Endothelial cell of umbilical vein (primary cell): ENCODE measurements around the gene ACTL6A. TPM values are rescaled to one million over a fixed set of nuclear protein-coding genes. Genes with fewer than 3 reads are reported as not detected.

Experiments used
- Bru-seq: library from RNA; stranded (reverse); fragments of 400-500 nt; gene quantifications from one replicate; lab custom pipeline; 2021; lab: Mats Ljungman, UMichigan
- BruChase-seq, 2 experiments: library from RNA; stranded (reverse); fragments of 400-500 nt; gene quantifications; one replicate each; lab custom pipeline; 2021; lab: Mats Ljungman, UMichigan
- BruUV-seq: library from RNA; stranded (reverse); fragments of 400-500 nt; replicated peaks from 2 replicates; lab custom pipeline; 2021; lab: Mats Ljungman, UMichigan
- CTCF ChIA-PET: fragments of 300-600, 350-600 bp; sonication (Branson Sonifier 250); formaldehyde crosslinking; loops from one replicate; lab custom pipeline; 2021; ENCODE audit warnings: antibody characterized with exemption, inconsistent platforms; lab: Charles Lee
- POLR2A ChIA-PET: fragments of 300-600, 350-600 bp; sonication (Branson Sonifier 250); formaldehyde crosslinking; loops from one replicate; lab custom pipeline; 2021; ENCODE audit warnings: antibody characterized with exemption, inconsistent platforms; lab: Charles Lee
- DNase-seq: peaks from one replicate; pipeline ENCODE4 v3.0.0-alpha.2; 2011; ENCODE audit warnings: low read depth, low spot score
- FAIRE-seq: peaks from 2 replicates; lab custom pipeline; 2011; peaks lifted over from hg19 to GRCh38; lab: Jason Lieb, UNC
- H2AFZ ChIP-seq: 2 replicates; pipeline ENCODE4 v1.6.0; 2012; ENCODE audit warnings: low read depth, low read length, control low read depth, inconsistent platforms
- H3K27ac ChIP-seq: 2 replicates; pipeline ENCODE4 v1.5.1; 2011; ENCODE audit warnings: low read depth, mild to moderate bottlenecking, control low read depth, low read length, moderate library complexity; ENCODE audit not compliant: insufficient read depth
- H3K27me3 ChIP-seq, 2 experiments: 2 replicates each; pipeline versions ENCODE4 v1.6.0 to v1.6.1; 2011; ENCODE audit warnings: low read length in 2 of 2, mixed read lengths in 1 of 2; ENCODE audit not compliant: control insufficient read depth in 2 of 2, insufficient read depth in 2 of 2
- H3K36me3 ChIP-seq, 2 experiments: 2 replicates in 1 of 2; 3 replicates in 1 of 2; pipeline ENCODE4 v1.5.1; 2011; ENCODE audit warnings: low read length in 2 of 2, mild to moderate bottlenecking in 1 of 2, moderate library complexity in 1 of 2; ENCODE audit not compliant: control insufficient read depth in 2 of 2, insufficient read depth in 2 of 2; ENCODE audit errors: extremely low read depth in 1 of 2
- H3K4me1 ChIP-seq: 3 replicates; pipeline ENCODE4 v1.5.1; 2011; ENCODE audit warnings: mild to moderate bottlenecking, low read length; ENCODE audit not compliant: control insufficient read depth, insufficient read depth; ENCODE audit errors: extremely low read depth
- H3K4me2 ChIP-seq: 2 replicates; pipeline ENCODE4 v1.6.1; 2011; ENCODE audit warnings: low read length, control low read depth, mixed read lengths; ENCODE audit not compliant: insufficient read depth
- H3K4me3 ChIP-seq, 3 experiments: fragments of 200-600 bp in 1 of 3; sonication (generic), shearing (Covaris generic) in 1 of 3; replicated peaks in 1 of 3; 2 replicates each; pipeline ENCODE4 v1.5.1; 2011 to 2016; ENCODE audit warnings: control low read depth in 3 of 3, low read length in 3 of 3, mild to moderate bottlenecking in 2 of 3, inconsistent platforms in 1 of 3, low read depth in 1 of 3, moderate library complexity in 1 of 3; ENCODE audit not compliant: insufficient read depth in 1 of 3
- H3K79me2 ChIP-seq: 2 replicates; pipeline ENCODE4 v1.6.0; 2012; ENCODE audit warnings: low read length, inconsistent platforms; ENCODE audit not compliant: control insufficient read depth, insufficient read depth
- H3K9ac ChIP-seq: replicated peaks from 2 replicates; pipeline ENCODE3; 2011; ENCODE audit warnings: low read length, control low read depth; ENCODE audit not compliant: insufficient read depth; ENCODE audit errors: extremely low read depth
- H3K9me1 ChIP-seq: replicated peaks from 3 replicates; pipeline ENCODE4 v1.6.0; 2011; ENCODE audit warnings: mild to moderate bottlenecking, low read length; ENCODE audit not compliant: control insufficient read depth, insufficient read depth; ENCODE audit errors: extremely low read depth
- H3K9me3 ChIP-seq: replicated peaks from 2 replicates; pipeline ENCODE4 v1.5.1; 2012; ENCODE audit warnings: low read length, inconsistent platforms; ENCODE audit not compliant: control insufficient read depth, insufficient read depth
- H4K20me1 ChIP-seq: replicated peaks from 2 replicates; pipeline ENCODE3; 2011; ENCODE audit warnings: mild to moderate bottlenecking, low read length; ENCODE audit not compliant: control insufficient read depth, insufficient read depth; ENCODE audit errors: extremely low read depth
- EZH2 ChIP-seq: IDR thresholded peaks from 2 replicates; pipeline ENCODE4 v1.6.1; 2012; ENCODE audit warnings: borderline replicate concordance, low read depth, mild to moderate bottlenecking, moderate library complexity, low read length, inconsistent platforms; ENCODE audit not compliant: severe bottlenecking
- GATA2 ChIP-seq: IDR thresholded peaks from 2 replicates; pipeline ENCODE4 v1.7.0; 2011; ENCODE audit warnings: low read depth, mild to moderate bottlenecking, moderate library complexity, mixed read lengths, low read length; ENCODE audit not compliant: insufficient read length, insufficient read depth
- JUN ChIP-seq: IDR thresholded peaks from 2 replicates; pipeline ENCODE4 v1.6.1; 2011; ENCODE audit warnings: borderline replicate concordance, low read depth; ENCODE audit not compliant: insufficient read length, insufficient read depth
- POLR2A ChIP-seq: IDR thresholded peaks from 2 replicates; pipeline ENCODE4 v1.6.1; 2012; ENCODE audit warnings: low read depth, mild to moderate bottlenecking, control low read depth, low read length
- POLR2AphosphoS5 ChIP-seq: IDR thresholded peaks from 2 replicates; pipeline ENCODE4 v1.6.1; 2012; ENCODE audit warnings: low read depth, mild to moderate bottlenecking, control low read depth, low read length, moderate library complexity; ENCODE audit not compliant: insufficient read depth
- dilution Hi-C: fragments of 300-500 bp; cut with MboI; formaldehyde crosslinking; loops from one replicate; pipeline ENCODE4 v1.15.0; 2019; ENCODE audit warnings: low sequenced_read_pairs; ENCODE audit not compliant: extremely low pct_ligation_motif_present
- intact Hi-C: fragments of 100-400 bp; cut with micrococcal nuclease; formaldehyde crosslinking; loops from one replicate; pipeline ENCODE4 v1.10.0; 2022
- long read RNA-seq: library from polyadenylated mRNA; stranded (forward); transcript quantifications from one replicate; pipeline ENCODE4 v2.0.0, GENCODE V29; 2021
- polyA minus RNA-seq, 3 experiments: library from RNA; depleted of rRNA, polyadenylated mRNA; stranded (reverse); fragments of >200 nt; gene quantifications; 1 replicate in 1 of 3; 2 replicates in 2 of 3; pipeline ENCODE4 v1.2.3, GENCODE V29; 2011
- polyA plus RNA-seq, 4 experiments: library from polyadenylated mRNA; depleted of rRNA in 3 of 4; stranded (reverse) in 3 of 4; unstranded in 1 of 4; fragments of >200 nt; gene quantifications; 2 replicates each; pipeline versions ENCODE4 v1.2.1 to v1.2.3, GENCODE V29; 2011 to 2012; ENCODE audit warnings: missing spikeins in 1 of 4
- total RNA-seq: library from RNA; stranded (reverse); gene quantifications from 2 replicates; pipeline ENCODE4 v1.2.3, GENCODE V29; 2021
- TF ChIP-seq, protein P1 (sequence below), 2 donors: IDR thresholded peaks; 1 replicate in 1 of 2; 2 replicates in 1 of 2; pipeline ENCODE4 v1.5.1; 2011; ENCODE audit warnings: low read length in 2 of 2, mild to moderate bottlenecking in 2 of 2, moderate library complexity in 2 of 2, control low read depth in 1 of 2, inconsistent platforms in 1 of 2, low read depth in 1 of 2; ENCODE audit not compliant: insufficient read depth in 1 of 2; ENCODE audit errors: extremely low read depth in 1 of 2
- TF ChIP-seq, protein P2 (sequence below): IDR thresholded peaks from 2 replicates; pipeline ENCODE4 v1.6.1; 2011; ENCODE audit not compliant: insufficient read depth, insufficient read length

ACTL6A gene
- 63.1 and 68.3 TPM in 2 replicates for total RNA-seq
- polyA plus RNA-seq: 55.1 and 96.2 TPM in 2 replicates
- 62.0 and 82.6 TPM in 2 replicates for polyA plus RNA-seq (2011; cell fraction: cytosol; rRNA removed)
- 65.4 and 105 TPM in 2 replicates for polyA plus RNA-seq (2011; cell fraction: nucleus; rRNA removed)
- 56.9 and 72.9 TPM in 2 replicates for polyA plus RNA-seq (2012)
- 49.1 and 51.6 TPM in 2 replicates for polyA minus RNA-seq
- polyA minus RNA-seq (2011; cell fraction: cytosol; rRNA and poly(A)+ RNA removed): 57.5 TPM
- polyA minus RNA-seq (2011; cell fraction: nucleus; rRNA and poly(A)+ RNA removed): 22.0 and 39.5 TPM in 2 replicates
- Bru-seq, nascent RNA: percentile 78 among the genes with signal in this experiment
- percentile 85 among the genes with signal in this experiment for BruChase-seq, experiment 1, labeled RNA remaining after a 6-hour chase
- percentile 70 among the genes with signal in this experiment for BruChase-seq, experiment 2, labeled RNA remaining after a 2-hour chase
- long read RNA-seq, transcript ACTL6A-202 (14 exons, 1,901 nt): major isoform, 186 of 244 reads
- long read RNA-seq, transcript ACTL6A-203 (14 exons, 1,750 nt): minor isoform, 37 of 244 reads
- long read RNA-seq, partial matches to known transcripts: 6 of 244 reads
- long read RNA-seq, other reads (novel, unspliced or antisense): 15 of 244 reads

DNA sequence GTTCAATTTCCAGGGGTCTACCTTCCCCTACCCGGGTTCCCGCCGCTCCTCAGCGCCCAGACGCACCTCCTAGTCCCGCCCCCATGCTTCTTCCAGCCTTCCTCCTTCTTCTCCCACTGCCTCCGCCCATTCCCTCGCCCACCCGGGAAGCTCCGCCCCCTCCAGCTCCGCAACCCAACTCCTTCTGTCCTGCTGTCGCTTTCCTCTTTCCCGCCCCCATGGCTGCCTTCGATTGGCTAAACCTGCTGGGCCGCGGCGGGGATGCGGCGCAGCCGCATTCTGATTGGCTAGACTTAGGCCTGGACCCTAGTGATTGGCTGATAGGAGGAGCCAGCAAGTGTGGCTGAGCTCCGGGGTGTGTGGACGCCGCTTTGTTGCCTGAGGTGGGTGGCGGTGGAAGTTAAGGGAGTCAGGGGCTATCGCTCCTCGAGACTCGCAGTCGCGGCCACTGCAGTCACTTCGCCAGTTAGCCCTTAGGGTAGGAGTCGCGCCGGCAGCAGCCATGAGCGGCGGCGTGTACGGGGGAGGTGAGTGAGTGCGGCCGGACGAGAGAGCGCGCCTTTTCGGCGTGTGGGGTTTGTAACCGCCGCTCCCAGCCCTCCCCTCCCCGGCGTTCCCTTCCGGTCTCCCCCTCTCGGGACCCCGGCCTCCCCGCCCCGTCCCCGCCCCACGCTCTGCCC lies at the start of gene ACTL6A:
ACTL6A (plus strand) TSS at position 336 of the 680 bp plus-strand sequence; CDS start at position 503, 167 bp downstream.
- DNase-seq (peak; percentile 100), FAIRE-seq (peak; percentile 94)
- intact Hi-C loops (loop anchor here (1.0 to 2.0 kb wide), 6 partner anchors 42 to 494 kb away; partner anchors contain the start of genes GNB4, MFN1, MRPL47 and NDUFB5), dilution Hi-C loops (no loop called here)
- Histone ChIP-seq H3K9me3 (no peaks in the 10 kb centered on the region), H3K27me3 (no peaks in the 10 kb centered on the region), H3K9me1 (no peaks in the 10 kb centered on the region), H3K27ac (peak within 1 kb of the TSS; percentile 25), H2AFZ (peak within 1 kb of the TSS; percentile 83), H3K9ac (peak within 1 kb of the TSS; percentile 64), H3K4me2 (peak within 1 kb of the TSS; percentile 88), H3K36me3 (no peaks in the 10 kb centered on the region), H3K4me3 (peak within 1 kb of the TSS; percentile 55 to 75 (median 70)), H3K4me1 (peaks cover 7% of the 10 kb centered on the region), H3K79me2 (peaks cover 39% of the 10 kb centered on the region), H4K20me1 (no peaks in the 10 kb centered on the region)
- ChIA-PET POLR2A (interaction anchor here (0.6 to 1.2 kb wide), 4 partner anchors 42 to 216 kb away, joined by 3 to 4 read pairs (median 4); partner anchors contain the start of genes GNB4, MRPL47 and NDUFB5), CTCF (interaction anchor here (0.8 to 2.4 kb wide), 13 partner anchors 11 to 1033 kb away, joined by 3 to 16 read pairs (median 5); partner anchors contain the start of genes GNB4 and ZNF639)
- no TSS peak for BruUV-seq
- TF ChIP-seq JUN (no peak), POLR2A (peak; percentile 73), POLR2AphosphoS5 (peak; percentile 68)

DNA sequence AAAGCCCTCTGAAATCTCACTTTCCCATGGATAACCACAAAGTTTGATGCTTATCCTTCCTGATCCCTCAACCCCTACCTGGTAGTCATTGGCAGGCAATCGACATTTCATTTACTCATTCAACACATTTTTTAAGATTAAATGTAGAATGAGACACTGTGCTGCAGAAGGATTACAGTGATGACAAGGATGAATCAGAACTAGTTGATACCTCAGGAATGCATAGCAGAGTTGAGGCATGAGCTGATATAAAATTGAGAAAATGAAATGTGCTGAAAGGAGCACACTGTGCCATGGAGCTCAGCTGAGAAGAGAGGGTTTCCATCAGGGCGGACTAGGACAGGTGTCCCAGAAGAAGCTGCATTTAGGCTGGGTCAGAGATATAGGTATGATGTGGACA lies 48.9 kb upstream of the ACTL6A start:
- H3K4me2 ChIP-seq: no peak overlapping the region
- ChIA-PET CTCF (no interaction called here), POLR2A (no interaction called here)
- H3K36me3 ChIP-seq: no peaks in the 10 kb centered on the region
- FAIRE-seq: no peak
- no peak overlapping the region for H3K27ac ChIP-seq
- DNase-seq: no peak
- intact Hi-C loops: no loop called here
- peaks cover 4% of the 10 kb centered on the region for H3K4me1 ChIP-seq
- TF ChIP-seq POLR2A (no peak), POLR2AphosphoS5 (no peak), EZH2 (no peak), GATA2 (no peak)
- TF ChIP-seq, protein P1, sequence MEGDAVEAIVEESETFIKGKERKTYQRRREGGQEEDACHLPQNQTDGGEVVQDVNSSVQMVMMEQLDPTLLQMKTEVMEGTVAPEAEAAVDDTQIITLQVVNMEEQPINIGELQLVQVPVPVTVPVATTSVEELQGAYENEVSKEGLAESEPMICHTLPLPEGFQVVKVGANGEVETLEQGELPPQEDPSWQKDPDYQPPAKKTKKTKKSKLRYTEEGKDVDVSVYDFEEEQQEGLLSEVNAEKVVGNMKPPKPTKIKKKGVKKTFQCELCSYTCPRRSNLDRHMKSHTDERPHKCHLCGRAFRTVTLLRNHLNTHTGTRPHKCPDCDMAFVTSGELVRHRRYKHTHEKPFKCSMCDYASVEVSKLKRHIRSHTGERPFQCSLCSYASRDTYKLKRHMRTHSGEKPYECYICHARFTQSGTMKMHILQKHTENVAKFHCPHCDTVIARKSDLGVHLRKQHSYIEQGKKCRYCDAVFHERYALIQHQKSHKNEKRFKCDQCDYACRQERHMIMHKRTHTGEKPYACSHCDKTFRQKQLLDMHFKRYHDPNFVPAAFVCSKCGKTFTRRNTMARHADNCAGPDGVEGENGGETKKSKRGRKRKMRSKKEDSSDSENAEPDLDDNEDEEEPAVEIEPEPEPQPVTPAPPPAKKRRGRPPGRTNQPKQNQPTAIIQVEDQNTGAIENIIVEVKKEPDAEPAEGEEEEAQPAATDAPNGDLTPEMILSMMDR (IDR thresholded peaks at IDR 0.05; ENCODE audit: extremely low read depth in 1 of 2, insufficient read depth in 1 of 2, low read depth in 1 of 2, low read length in 2 of 2): no peak
- TF ChIP-seq, protein P2, sequence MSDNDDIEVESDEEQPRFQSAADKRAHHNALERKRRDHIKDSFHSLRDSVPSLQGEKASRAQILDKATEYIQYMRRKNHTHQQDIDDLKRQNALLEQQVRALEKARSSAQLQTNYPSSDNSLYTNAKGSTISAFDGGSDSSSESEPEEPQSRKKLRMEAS: no peak
- no peaks in the 10 kb centered on the region for H3K79me2 ChIP-seq
- H3K9me3 ChIP-seq: no peaks in the 10 kb centered on the region
- H2AFZ ChIP-seq: no peak overlapping the region
- no peaks in the 10 kb centered on the region for H3K27me3 ChIP-seq
- H3K4me3 ChIP-seq: no peak overlapping the region
- BruUV-seq: no TSS peak
- dilution Hi-C loops: no loop called here
- H4K20me1 ChIP-seq: no peaks in the 10 kb centered on the region
- H3K9me1 ChIP-seq: no peaks in the 10 kb centered on the region
- no peak overlapping the region for H3K9ac ChIP-seq
